Uterus (tissue), 4 donors: ENCODE results near the gene SKAP1. TPM values are rescaled to one million over a fixed set of nuclear protein-coding genes. Genes with fewer than 3 reads are reported as not detected.

ENCODE experiments used
- DNase-seq, 2 donors: peaks; one replicate each; pipeline ENCODE4 v3.0.0-alpha.2; 2019 to 2020
- H3K27ac ChIP-seq, 2 donors: fragments of 200-600 bp; sonication (generic); 1 replicate in 1 of 2; 2 replicates in 1 of 2; pipeline ENCODE4 v1.5.1; 2016 to 2018
- H3K27me3 ChIP-seq, 2 donors: fragments of 200-600 bp; sonication (generic); one replicate each; pipeline ENCODE4 v1.5.1; 2018 to 2019; ENCODE audit warnings: control low read depth in 1 of 2
- H3K36me3 ChIP-seq, 2 donors: fragments of 200-600 bp; sonication (generic); one replicate each; pipeline ENCODE4 v1.5.1; 2019; ENCODE audit warnings: control low read depth in 1 of 2
- H3K4me1 ChIP-seq, 2 donors: fragments of 200-600 bp; sonication (generic); one replicate each; pipeline ENCODE4 v1.5.1; 2018 to 2019; ENCODE audit warnings: control low read depth in 1 of 2
- H3K4me3 ChIP-seq, 2 donors: fragments of 200-600 bp; sonication (generic); 1 replicate in 1 of 2; 2 replicates in 1 of 2; pipeline ENCODE4 v1.5.1; 2018 to 2019; ENCODE audit warnings: mild to moderate bottlenecking in 1 of 2
- H3K9me3 ChIP-seq, 2 donors: fragments of 200-600 bp; sonication (generic); one replicate each; pipeline ENCODE4 v1.5.1; 2019; ENCODE audit warnings: control low read depth in 1 of 2
- POLR2A ChIP-seq, 2 donors: fragments of 450-650 bp; IDR thresholded peaks; one replicate each; pipeline ENCODE4 v1.6.1; 2016; ENCODE audit warnings: antibody characterized with exemption in 2 of 2, mild to moderate bottlenecking in 1 of 2, moderate library complexity in 1 of 2
- intact Hi-C: fragments of 100-400 bp; cut with DNase I; formaldehyde crosslinking; loops from one replicate; pipeline ENCODE4 v1.15.1; 2023; ENCODE audit warnings: low total_unique reads
- total RNA-seq, 4 donors: library from RNA; depleted of rRNA in 3 of 4; stranded (reverse); fragments of >200 nt in 3 of 4; gene quantifications; one replicate each; pipeline versions ENCODE4 v1.1.0 to v1.2.4, GENCODE V29; 2014 to 2023
- TF ChIP-seq, protein P1 (sequence below), 4 experiments: fragments of 200-600 bp in 2 of 4; fragments of 450-650 bp in 2 of 4; sonication (generic) in 2 of 4; IDR thresholded peaks; one replicate each; pipeline ENCODE4 v1.5.1; 2016 to 2019; ENCODE audit warnings: antibody characterized with exemption in 4 of 4, mild to moderate bottlenecking in 2 of 4, moderate library complexity in 1 of 4
- donor health status: DM: yes; HTN: yes; CAD: no.

The SKAP1 gene
- total RNA-seq, 4 donors from 2014 or later = 0.51 to 2.4 (median 1.9) TPM; not detected in 1

DNA sequence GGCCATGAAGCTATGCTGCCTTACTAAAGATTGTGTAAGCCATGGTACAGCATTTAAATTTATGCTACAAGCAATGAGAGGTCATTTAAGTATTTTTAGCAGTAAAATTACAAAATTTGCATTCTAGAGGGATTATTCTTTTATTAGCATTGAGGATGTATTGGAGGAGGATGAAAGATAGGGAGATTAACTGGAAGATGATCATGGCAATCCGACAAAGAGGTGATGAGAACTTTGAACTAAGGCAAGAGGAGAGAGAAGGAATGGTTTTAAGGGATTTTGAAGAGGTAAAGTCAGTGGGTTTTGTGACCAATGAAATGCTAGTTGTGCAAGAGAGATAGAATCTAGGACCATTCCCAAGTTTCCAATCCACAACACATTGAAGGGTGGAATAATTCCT is 192.6 kb downstream of the SKAP1 start:
- H3K4me1 ChIP-seq = no peaks in the 10 kb centered on the region
- TF ChIP-seq POLR2A (IDR thresholded peaks at IDR 0.05) = no peak
- TF ChIP-seq, protein P1, sequence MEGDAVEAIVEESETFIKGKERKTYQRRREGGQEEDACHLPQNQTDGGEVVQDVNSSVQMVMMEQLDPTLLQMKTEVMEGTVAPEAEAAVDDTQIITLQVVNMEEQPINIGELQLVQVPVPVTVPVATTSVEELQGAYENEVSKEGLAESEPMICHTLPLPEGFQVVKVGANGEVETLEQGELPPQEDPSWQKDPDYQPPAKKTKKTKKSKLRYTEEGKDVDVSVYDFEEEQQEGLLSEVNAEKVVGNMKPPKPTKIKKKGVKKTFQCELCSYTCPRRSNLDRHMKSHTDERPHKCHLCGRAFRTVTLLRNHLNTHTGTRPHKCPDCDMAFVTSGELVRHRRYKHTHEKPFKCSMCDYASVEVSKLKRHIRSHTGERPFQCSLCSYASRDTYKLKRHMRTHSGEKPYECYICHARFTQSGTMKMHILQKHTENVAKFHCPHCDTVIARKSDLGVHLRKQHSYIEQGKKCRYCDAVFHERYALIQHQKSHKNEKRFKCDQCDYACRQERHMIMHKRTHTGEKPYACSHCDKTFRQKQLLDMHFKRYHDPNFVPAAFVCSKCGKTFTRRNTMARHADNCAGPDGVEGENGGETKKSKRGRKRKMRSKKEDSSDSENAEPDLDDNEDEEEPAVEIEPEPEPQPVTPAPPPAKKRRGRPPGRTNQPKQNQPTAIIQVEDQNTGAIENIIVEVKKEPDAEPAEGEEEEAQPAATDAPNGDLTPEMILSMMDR (IDR thresholded peaks at IDR 0.05) = no peak
- no peaks in the 10 kb centered on the region for H3K27me3 ChIP-seq
- H3K36me3 ChIP-seq = no peaks in the 10 kb centered on the region
- no peak overlapping the region for H3K4me3 ChIP-seq
- intact Hi-C loops = no loop called here
- DNase-seq = no peak
- no peak overlapping the region for H3K27ac ChIP-seq
- no peaks in the 10 kb centered on the region for H3K9me3 ChIP-seq

DNA sequence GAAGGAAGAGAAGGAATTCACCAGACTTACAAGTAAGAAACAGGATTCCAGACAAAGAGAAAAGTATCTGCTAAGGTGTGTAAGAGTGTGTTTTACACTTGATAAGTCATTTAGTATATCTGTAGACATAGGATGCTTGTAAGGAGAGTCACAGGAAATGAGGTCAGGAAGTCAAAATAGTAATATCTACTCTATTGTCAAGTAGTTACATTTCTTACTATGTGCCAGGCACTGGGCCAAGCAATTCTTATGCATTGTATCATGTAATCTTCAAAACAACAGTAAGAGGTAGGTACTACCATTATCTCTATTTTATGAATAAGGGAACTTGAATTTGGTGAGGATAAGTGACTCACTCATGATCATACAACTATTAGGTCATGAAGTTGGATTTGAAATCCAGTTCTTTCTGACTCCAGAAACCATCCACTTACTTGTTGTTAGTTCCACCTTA is 193.3 kb downstream of the SKAP1 start:
- no peaks in the 10 kb centered on the region for H3K36me3 ChIP-seq
- no peaks in the 10 kb centered on the region for H3K4me1 ChIP-seq
- DNase-seq = no peak
- TF ChIP-seq, protein P1 (IDR thresholded peaks at IDR 0.05) = no peak
- no peak for TF ChIP-seq POLR2A (IDR thresholded peaks at IDR 0.05)
- intact Hi-C loops = no loop called here
- H3K27ac ChIP-seq = no peak overlapping the region
- no peaks in the 10 kb centered on the region for H3K27me3 ChIP-seq
- no peak overlapping the region for H3K4me3 ChIP-seq
- no peaks in the 10 kb centered on the region for H3K9me3 ChIP-seq

DNA sequence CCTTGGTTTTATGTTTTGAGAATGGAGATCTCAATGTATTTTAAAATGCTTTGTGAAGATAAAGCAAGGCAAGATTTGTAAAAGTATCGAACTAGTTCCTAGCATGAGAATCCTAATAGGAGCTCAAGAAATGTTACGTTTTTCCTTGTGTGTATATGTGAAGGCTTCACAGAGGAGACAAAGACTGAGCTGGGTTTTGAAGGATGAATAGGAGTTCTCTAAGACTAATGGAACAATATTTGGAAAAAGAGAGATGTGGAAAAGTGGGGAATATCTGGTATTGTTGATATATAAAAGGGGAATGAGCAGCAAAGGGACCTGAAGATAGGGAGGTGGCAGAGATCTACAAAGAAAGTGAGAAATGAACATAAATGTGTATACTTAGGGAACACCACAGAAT is 195.1 kb downstream of the SKAP1 start:
- Histone ChIP-seq H3K4me3 (no peak overlapping the region), H3K27ac (no peak overlapping the region), H3K27me3 (no peaks in the 10 kb centered on the region), H3K4me1 (no peaks in the 10 kb centered on the region), H3K9me3 (no peaks in the 10 kb centered on the region), H3K36me3 (no peaks in the 10 kb centered on the region)
- intact Hi-C loops = no loop called here
- no peak for DNase-seq
- TF ChIP-seq, protein P1 (IDR thresholded peaks at IDR 0.05) = no peak
- TF ChIP-seq POLR2A (IDR thresholded peaks at IDR 0.05) = no peak

DNA sequence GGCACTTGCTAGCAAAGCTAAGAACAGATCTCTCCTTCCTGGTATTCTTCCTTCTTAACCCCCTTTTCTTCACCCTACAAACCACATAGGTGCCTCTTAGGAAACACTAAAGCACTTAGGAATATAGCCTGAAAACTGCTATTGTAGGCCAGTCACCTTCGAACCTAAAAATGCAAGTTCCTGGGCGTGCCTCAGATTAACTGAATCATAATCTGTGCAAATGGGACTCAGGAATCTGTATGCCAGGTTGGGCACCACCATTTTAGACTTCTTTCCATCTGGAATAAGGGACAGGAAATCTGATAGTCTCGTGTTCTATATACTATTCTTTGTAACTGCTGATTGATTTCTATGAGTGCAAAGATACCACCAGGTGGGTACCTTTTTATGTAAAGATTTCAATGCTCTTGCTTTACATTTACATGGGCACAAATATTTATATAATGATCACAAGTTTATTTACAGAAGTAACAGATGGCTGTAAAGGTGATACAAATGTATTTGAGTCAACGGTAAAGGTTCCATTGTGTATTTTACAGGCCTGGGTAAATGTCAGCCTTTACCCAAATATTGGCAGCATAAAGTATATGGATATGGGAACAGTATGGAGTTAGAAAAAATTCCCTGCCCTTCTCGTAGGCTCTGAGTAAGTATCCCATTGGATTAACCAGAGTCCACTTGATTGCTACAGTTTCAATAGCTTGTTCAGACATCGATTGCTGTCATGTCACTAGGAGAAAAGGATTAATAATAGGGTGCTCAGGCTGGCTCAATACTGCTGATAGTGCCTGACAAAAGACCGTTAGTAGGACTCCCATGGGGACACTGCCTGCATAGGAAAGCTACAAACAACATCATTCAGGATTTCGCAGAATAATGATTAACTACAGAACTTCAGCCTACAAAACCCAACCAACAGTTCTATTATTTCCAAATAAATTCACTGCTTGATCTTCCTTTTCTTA is 197.7 kb downstream of the SKAP1 start:
- no peak for DNase-seq
- intact Hi-C loops = no loop called here

DNA sequence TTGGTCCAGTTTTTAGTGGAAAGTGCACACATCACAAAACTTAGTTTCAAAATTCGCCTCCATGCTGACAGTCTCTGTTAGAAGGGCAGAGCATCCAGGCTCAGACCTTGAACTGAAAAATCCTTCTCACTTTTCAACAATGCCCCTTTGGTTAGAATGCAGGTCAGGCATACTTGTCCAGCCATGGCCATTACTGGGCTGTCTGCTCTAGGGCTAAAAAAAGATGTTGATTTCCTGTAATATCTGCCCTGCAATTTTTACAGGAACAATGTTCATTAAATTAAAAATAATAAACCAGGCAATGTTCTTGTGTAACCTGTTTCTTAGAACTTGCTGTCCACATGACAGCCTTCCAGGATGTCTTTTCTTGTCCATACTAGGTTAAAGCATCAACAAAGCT is 200.1 kb downstream of the SKAP1 start:
- intact Hi-C loops = no loop called here
- no peak overlapping the region for H3K27ac ChIP-seq

More for the DNA sequence above, 197.7 kb downstream of the SKAP1 start:
- Histone ChIP-seq H3K27me3 (no peaks in the 10 kb centered on the region), H3K27ac (no peak overlapping the region), H3K4me3 (no peak overlapping the region), H3K4me1 (no peaks in the 10 kb centered on the region), H3K36me3 (no peaks in the 10 kb centered on the region), H3K9me3 (no peaks in the 10 kb centered on the region)
- TF ChIP-seq, protein P1 (IDR thresholded peaks at IDR 0.05) = no peak
- TF ChIP-seq POLR2A (IDR thresholded peaks at IDR 0.05) = no peak

More for the DNA sequence above, 200.1 kb downstream of the SKAP1 start:
- Histone ChIP-seq H3K4me1 (no peaks in the 10 kb centered on the region), H3K4me3 (no peak overlapping the region), H3K27me3 (no peaks in the 10 kb centered on the region), H3K36me3 (no peaks in the 10 kb centered on the region), H3K9me3 (no peaks in the 10 kb centered on the region)
- no peak for DNase-seq
- TF ChIP-seq POLR2A (IDR thresholded peaks at IDR 0.05) = no peak
- TF ChIP-seq, protein P1 (IDR thresholded peaks at IDR 0.05) = no peak
